Mammary epithelial cell (primary cell): Measurements from ENCODE around the gene SNAP25.

ENCODE experiments used
- EZH2 ChIP-seq: IDR thresholded peaks from 2 replicates; pipeline ENCODE4 v1.6.1; 2012; ENCODE audit warnings: low read length, inconsistent platforms, borderline replicate concordance
- TF ChIP-seq, protein P1 (sequence below), 2 donors: IDR thresholded peaks in 1 of 2; conservative IDR thresholded peaks in 1 of 2; 2 replicates each; pipeline ENCODE4 v1.5.1; 2011 to 2012; ENCODE audit warnings: inconsistent platforms in 2 of 2, low read length in 2 of 2, mild to moderate bottlenecking in 2 of 2, control low read depth in 1 of 2, low read depth in 1 of 2; ENCODE audit not compliant: insufficient read depth in 1 of 2; ENCODE audit errors: extremely low read depth in 1 of 2

GRCh38 chr20:10249822-10250221 is 31.2 kb downstream of the SNAP25 start:
- TF ChIP-seq, protein P1, sequence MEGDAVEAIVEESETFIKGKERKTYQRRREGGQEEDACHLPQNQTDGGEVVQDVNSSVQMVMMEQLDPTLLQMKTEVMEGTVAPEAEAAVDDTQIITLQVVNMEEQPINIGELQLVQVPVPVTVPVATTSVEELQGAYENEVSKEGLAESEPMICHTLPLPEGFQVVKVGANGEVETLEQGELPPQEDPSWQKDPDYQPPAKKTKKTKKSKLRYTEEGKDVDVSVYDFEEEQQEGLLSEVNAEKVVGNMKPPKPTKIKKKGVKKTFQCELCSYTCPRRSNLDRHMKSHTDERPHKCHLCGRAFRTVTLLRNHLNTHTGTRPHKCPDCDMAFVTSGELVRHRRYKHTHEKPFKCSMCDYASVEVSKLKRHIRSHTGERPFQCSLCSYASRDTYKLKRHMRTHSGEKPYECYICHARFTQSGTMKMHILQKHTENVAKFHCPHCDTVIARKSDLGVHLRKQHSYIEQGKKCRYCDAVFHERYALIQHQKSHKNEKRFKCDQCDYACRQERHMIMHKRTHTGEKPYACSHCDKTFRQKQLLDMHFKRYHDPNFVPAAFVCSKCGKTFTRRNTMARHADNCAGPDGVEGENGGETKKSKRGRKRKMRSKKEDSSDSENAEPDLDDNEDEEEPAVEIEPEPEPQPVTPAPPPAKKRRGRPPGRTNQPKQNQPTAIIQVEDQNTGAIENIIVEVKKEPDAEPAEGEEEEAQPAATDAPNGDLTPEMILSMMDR (conservative IDR thresholded peaks at IDR 0.05 in 1 of 2, IDR thresholded peaks at IDR 0.05 in 1 of 2; ENCODE audit: extremely low read depth in 1 of 2, insufficient read depth in 1 of 2, low read depth in 1 of 2, low read length in 2 of 2) = no peak
- TF ChIP-seq EZH2 = no peak
